HG03565 (cell line): Measurements from ENCODE around the gene DNAJC11.
"Not testable (repeated sequence)": the region's sequence is repeated elsewhere in the genome, so short reads cannot be mapped to it uniquely, and the experiment has no call there.

Source experiments
- ATAC-seq: cut with Tn5 transposase; IDR thresholded peaks from one replicate; pipeline ENCODE4 v1.9.1; 2021; ENCODE audit warnings: mild to moderate bottlenecking, moderate library complexity; ENCODE audit not compliant: unreplicated experiment

The DNAJC11 gene

DNA sequence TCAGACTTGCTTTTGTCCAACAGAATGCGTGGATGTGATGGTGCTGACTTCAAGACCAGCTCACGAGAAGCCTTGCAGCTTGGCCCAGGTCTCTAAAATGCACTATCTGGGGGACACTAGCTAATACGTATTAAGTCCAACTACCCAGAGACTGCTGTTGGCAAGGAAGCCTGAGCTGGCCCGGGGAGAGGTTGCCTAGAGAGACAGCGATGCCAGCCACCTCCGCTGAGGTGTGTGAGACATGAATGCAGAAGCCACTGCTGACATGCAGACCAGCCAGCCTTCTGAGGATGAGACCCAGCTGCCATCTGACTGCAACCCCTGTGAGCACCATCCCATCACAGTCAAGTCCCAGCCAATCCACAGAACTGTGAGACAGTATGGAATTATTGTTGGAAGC is 44.5 kb downstream of the DNAJC11 start:
- no peak for ATAC-seq

GRCh38 chr1:6653436-6654290 is 48.0 kb downstream of the DNAJC11 start:
- ATAC-seq: no peak

DNA sequence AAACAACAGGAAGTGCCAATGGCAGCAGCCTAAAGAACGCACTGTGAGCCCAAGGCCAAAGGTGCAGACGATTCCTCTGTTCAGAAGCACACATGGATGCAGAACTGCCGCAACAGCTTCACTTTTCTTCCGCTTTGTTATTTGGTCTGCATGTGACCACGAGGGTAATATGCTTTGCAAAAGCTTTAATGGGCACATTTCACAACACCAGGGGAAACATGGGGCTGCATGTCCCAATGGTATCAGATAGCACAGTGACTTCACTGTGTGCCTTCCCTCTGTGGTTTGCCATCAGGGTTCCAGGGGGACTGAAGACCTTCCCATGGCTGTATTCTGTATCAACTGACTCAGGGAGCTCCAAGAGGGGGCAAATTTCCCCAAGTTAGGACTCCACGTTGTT is 48.6 kb downstream of the DNAJC11 start:
- no peak for ATAC-seq

GRCh38 chr1:6651909-6652308 is 49.7 kb downstream of the DNAJC11 start:
- no peak for ATAC-seq

- no peak for ATAC-seq
Observed at GRCh38 chr1:6648556-6648955, 53.1 kb downstream of the DNAJC11 start.

DNA sequence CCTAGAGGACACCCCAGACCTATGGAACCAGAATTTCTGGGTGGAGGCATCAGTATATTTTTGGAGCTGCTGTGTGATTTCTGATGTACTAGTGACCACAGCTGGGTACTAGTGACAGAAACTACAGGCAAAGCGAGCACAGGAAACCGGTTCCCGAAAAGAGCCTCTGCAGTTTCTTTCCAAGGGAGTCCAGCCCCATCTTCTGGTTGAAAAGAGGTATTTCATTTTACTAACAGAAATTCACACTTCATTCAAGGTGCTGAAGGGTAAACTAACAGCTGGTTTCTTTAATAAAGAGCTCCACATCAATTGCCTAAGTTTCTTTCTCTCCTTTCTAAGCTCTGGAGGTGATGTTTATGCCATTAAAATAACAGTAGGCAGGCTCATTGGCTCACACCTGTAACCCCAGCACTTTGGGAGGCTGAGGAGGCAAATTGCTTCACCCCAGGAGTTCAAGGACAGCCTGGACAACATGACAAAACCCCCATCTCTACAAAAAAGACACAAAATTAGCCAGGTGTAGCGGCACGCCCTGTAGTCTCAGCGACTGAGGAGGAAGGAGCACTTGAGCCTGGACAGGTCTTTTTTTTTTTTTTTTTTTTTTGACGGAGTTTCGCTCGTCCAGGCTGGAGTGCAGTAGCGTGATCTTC is 55.0 kb downstream of the DNAJC11 start:
- no peak for ATAC-seq

DNA sequence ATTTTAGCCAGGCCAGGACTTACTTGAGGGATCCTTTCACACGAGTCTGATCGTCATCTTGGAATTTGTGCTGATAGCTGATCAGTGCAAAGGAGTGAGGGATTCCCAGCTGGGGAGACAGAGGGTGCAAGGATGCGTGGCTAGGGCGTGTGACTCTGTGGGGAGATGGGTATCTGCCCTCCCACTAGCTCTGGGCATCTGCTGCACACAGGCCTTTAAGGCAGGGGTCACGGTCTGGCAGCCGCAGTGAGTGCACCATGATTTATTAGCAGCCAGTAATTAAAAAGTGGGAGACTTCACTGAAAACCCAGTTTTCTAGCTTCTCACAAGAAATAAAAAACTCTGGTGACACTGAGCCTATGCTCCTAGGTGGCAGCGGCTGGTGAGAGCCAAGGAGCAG is 56.6 kb downstream of the DNAJC11 start:
- ATAC-seq: no peak

DNA sequence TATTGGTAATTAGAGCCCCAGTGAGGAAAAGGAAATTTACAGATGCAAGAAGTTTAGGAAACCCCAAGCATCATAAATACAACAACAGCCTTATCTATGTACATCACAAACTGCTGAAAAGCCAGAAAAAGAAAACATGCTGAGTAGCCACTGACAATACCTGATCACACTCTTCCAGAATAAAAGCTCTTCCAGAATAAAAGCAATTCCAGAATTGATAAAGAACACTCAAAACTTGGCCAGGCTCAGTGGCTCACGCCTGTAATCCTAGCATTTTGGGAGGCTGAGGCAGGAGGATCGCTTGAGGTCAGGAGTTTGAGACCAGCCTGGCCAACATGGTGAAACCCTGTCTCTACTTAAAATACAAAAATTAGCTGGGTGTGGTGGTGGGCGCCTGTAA is 60.7 kb downstream of the DNAJC11 start:
- not testable (repeated sequence) for ATAC-seq

- no peak for ATAC-seq
Observed at GRCh38 chr1:6638226-6638625, 63.4 kb downstream of the DNAJC11 start.

DNA sequence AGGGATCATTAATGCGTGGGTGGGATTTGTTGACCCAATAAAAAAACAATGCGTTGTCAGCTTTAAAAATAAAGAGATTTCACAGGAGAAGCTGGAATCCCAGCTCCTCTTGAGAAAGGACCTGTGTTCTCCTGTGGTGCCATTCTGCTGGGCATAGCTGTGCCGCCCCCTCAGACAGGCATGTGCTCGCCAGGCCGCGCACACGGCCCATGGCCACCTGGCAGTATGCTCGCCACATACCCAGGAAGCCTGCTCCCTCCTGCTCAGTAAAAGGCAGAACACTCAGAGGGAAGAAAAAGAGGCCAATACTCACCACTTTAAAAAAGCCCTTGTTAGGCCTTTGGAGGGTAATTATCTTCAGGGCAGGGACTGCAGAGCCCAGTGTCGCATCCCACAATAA is 63.8 kb downstream of the DNAJC11 start:
- no peak for ATAC-seq

DNA sequence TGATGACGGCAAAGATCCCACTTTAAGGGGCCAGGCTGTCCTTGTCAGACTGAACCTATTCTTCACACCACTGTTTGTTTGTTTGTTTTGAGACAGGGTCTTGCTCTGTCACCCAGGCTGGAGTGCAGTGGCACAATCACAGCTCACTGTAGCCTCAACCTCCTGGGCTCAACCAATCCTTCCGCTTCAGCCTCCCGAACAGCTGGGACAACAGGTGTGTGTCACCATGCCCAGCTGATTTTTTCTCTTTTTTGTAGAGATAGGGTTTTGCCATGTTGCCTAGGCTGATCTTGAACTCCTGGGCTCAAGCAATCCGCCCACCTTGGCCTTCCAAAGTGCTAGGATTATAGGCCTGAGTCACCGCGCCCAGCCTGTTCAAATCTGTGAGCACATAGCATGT is 64.8 kb downstream of the DNAJC11 start:
- not testable (repeated sequence) for ATAC-seq

- no peak for ATAC-seq
Observed at GRCh38 chr1:6635910-6636760, 65.5 kb downstream of the DNAJC11 start.

DNA sequence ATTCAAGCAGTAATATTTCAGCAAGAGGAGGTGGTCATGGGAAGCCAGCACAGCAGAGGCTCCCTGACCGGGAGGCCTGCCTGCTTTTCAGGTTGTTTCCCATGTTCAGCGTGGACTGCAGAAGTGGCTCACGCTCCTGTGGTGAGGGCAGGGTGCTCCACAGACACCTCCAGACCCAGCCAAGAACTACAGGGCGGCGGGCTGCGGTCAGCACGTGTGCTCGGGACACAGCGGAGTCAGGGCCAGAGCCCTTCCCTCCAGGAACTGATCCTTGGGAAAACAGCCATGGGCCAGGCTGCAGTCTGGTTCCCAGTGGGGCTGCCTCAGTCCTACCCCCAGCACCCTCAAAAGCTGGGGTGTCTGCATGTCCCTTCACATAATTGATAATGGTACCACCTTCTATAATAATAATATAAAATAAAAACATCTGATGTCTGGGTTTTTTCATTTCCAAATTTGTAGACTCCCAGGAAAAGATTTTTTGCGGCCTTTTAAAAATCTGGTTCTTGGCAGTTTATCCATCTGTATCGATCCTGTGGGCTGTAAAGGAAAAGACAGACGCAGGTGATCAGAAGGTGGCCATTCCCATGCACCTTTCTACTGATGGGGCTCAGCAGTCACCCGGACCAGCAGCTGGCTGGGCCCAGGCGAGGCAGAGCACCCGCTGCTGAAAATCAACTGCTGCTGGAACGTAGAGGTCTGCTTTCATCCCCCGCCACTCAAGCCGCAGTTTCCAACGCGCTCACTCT is 66.3 kb downstream of the DNAJC11 start:
- ATAC-seq: no peak

- no peak for ATAC-seq
Observed at GRCh38 chr1:6634371-6635052, 67.1 kb downstream of the DNAJC11 start.

DNA sequence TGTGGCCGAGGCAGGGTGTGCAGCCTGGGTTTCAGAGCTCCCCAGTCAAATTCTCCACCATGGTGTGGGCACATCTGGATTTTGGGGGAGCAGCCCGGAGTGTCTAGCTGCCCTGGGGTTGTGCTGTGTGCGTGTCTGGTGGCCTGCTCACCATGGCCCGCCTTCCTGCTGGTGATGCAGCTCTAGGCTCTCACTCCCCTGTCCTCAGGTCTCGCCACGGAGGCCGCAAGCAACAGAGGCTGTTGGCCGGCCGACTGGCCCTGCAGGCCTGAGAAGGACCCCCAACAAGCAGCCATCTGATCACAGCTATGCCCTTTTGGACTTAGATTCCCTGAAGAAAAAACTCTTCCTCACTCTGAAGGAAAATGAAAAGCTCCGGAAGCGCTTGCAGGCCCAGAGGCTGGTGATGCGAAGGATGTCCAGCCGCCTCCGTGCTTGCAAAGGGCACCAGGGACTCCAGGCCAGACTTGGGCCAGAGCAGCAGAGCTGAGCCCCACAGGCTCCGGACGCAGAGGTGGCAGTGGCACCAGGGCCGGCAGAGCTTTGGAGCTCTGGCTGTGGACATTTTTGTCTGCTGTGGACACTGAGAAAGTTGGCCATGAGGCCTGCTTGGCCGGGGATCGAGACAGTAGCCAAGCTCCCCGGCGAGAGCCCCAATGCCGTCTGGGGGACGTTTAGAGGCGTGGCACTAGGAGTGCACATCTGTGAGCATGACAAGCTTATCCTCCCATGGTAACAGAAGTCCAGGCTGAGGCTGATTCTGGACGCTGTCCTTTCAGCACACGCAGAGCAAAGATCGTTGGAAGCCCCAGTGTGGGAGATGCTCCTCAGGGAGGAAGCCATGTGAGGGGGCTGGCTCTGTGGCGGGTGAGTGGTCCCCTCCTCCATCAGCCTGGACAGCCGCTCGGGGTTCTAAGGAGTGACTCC is 68.8 kb downstream of the DNAJC11 start:
- ATAC-seq: no peak

DNA sequence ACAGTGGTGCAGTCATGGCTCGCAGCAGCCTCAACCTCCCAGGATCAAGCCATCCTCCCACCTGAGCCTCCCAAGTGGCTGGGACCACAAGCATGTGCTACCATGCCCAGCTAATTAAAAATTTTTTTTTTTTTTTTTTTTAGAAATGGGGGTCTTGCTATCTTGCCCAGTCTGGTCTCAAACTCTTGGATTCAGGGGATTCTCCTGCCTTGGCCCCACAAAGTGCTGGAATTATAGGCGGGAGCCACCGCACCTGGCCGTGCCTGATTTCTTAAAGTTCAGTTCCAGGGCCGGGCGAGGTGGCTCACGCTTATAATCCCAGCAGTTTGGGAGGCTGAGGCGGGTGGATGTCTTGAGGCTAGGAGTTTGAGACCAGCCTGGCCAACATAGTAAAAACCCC is 70.6 kb downstream of the DNAJC11 start:
- ATAC-seq: no peak

DNA sequence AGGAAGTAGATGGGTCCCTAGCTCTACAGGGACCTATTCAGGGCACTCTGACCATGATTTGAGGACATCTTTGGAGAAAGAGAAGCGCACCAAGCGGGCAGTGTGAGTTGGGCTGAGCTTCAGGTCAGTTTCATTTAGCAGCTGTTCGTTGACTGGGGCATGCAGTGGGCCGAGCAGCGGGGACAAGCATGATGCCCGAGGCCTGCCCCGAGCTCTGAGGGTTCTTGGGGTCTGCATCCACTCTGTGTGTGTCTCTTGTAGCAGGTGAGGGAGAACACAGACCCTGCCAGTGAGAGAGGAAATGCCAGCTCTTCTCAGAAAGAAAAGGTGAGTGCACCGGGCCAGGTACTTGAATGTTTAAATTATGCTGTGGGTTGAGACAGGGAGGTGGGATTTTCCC is 71.6 kb downstream of the DNAJC11 start:
- no peak for ATAC-seq

GRCh38 chr1:6628971-6629479 is 72.6 kb downstream of the DNAJC11 start:
- no peak for ATAC-seq
